C4-2B (cell line): ENCODE results near the gene RGP1.

ENCODE experiments used
- H3K27ac ChIP-seq: fragments of 450-650 bp; 2 replicates; pipeline ENCODE4 v1.5.1; 2017
- ZFX ChIP-seq: fragments of 450-650 bp; IDR thresholded peaks from 2 replicates; pipeline ENCODE4 v1.6.1; 2017
- TF ChIP-seq, protein P1 (sequence below): fragments of 450-650 bp; conservative IDR thresholded peaks from 2 replicates; pipeline ENCODE4 v1.5.1; 2017; ENCODE audit warnings: mild to moderate bottlenecking

Gene RGP1

DNA sequence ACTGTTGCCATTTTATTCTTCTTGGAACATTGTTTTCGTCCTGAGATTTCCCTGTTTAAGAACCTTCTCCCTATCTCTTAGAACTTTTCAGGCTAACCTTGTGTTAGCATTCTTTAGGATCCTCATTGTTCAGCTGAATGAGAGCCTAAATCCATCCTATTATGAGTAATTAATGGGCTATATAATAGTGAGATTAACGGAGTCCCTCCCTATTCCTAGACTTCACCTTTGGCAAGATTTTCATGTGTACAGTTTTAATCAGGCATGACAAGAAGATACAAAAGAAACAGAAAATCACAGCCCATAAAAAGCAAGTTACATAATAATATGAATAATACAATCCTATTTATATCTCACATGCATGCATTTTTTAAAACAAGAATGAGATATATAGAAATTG is 14.1 kb downstream of the RGP1 start:
- H3K27ac ChIP-seq: no peak overlapping the region
- TF ChIP-seq ZFX: no peak
- TF ChIP-seq, protein P1, sequence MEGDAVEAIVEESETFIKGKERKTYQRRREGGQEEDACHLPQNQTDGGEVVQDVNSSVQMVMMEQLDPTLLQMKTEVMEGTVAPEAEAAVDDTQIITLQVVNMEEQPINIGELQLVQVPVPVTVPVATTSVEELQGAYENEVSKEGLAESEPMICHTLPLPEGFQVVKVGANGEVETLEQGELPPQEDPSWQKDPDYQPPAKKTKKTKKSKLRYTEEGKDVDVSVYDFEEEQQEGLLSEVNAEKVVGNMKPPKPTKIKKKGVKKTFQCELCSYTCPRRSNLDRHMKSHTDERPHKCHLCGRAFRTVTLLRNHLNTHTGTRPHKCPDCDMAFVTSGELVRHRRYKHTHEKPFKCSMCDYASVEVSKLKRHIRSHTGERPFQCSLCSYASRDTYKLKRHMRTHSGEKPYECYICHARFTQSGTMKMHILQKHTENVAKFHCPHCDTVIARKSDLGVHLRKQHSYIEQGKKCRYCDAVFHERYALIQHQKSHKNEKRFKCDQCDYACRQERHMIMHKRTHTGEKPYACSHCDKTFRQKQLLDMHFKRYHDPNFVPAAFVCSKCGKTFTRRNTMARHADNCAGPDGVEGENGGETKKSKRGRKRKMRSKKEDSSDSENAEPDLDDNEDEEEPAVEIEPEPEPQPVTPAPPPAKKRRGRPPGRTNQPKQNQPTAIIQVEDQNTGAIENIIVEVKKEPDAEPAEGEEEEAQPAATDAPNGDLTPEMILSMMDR: no peak

GRCh38 chr9:35763803-35764202 is 14.7 kb downstream of the RGP1 start:
- no peak overlapping the region for H3K27ac ChIP-seq
- no peak for TF ChIP-seq ZFX
- TF ChIP-seq, protein P1: no peak

GRCh38 chr9:35766997-35767396 is 17.9 kb downstream of the RGP1 start:
- TF ChIP-seq ZFX: no peak
- TF ChIP-seq, protein P1: no peak
- H3K27ac ChIP-seq: no peak overlapping the region

GRCh38 chr9:35767458-35767857 is 18.4 kb downstream of the RGP1 start:
- TF ChIP-seq, protein P1: no peak
- no peak for TF ChIP-seq ZFX
- no peak overlapping the region for H3K27ac ChIP-seq

DNA sequence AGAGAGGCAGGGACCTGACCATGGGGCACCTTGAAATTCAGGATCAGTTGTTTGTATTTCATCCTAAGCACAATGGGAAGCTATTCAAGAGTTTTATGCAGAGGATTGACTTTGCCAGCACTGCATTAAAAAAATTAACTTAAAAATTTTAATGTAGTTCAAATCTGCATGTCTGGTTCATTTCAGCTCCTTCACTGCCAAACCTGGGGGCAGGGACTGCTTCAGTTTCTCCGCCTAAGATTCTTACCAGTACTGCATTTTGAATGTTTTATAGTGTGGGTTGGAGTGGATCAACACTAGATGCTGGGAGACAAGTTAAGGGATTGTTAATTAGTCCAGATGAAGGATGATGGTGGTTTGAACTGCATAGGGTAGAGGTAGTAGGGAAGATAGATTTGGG is 20.7 kb downstream of the RGP1 start:
- TF ChIP-seq, protein P1: no peak
- no peak for TF ChIP-seq ZFX
- H3K27ac ChIP-seq: peak overlapping the region; percentile 72; the same call in 1 of the 2 replicates

- no peak for TF ChIP-seq ZFX
- TF ChIP-seq, protein P1: no peak
- H3K27ac ChIP-seq: peak overlapping the region; percentile 72; the same call in 1 of the 2 replicates
Measured at GRCh38 chr9:35771075-35771433, 22.0 kb downstream of the RGP1 start.

DNA sequence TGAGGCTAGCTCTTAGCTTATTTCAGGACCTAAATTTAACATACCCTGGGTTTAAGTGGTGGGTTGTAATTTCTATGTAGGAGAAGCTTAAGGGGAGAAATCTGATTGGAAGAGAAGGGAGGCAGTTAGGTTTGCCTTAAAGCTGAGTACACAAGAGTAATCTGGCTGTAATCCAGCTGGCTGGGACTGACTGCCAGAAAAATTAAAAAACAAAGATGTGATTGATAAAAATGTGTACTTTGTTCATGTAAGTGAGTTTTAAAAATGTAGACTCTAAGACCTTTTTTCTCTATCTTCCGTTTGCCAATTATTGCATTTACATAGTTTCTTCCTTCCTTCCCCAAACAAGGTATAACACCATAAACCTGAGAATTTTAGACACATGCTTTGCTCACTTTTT is 22.4 kb downstream of the RGP1 start:
- H3K27ac ChIP-seq: peak overlapping the region; percentile 72; the same call in 1 of the 2 replicates
- TF ChIP-seq, protein P1: no peak
- TF ChIP-seq ZFX: no peak
